Measurements from ENCODE around the gene TFPT. TPM values are rescaled to one million over a fixed set of nuclear protein-coding genes. Genes with fewer than 3 reads are reported as not detected.

Gene TFPT
- total and polyA plus RNA-seq, 4 donors = 12.1 to 32.9 (median 22.6) TPM

DNA sequence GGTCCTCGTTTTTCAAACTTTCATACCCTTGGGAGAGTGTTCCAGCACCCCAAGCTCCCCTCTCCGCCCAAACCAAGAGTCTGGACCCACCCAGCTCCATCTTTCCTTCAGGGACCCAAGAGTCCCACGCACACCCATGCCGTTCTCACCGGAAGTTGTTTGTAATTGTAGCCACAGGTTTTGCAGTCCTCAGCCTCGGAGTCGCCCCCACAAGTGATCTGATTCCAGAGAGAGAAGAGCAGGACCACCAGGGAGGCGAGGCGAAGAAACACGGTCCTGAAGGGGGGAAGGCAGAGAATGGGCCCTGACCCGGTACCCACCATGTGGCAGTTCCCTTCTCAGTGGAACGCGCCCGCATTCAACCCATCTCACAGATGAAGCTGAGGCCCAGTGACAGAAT lies 47.4 kb upstream of the TFPT start:
- peaks cover 0 to 2% (median under 1%) of the 10 kb centered on the region in 4 donors for H3K36me3 ChIP-seq (ENCODE audit: control insufficient read depth in 4 of 4, insufficient read depth in 4 of 4, low read length in 4 of 4)
- ATAC-seq (ENCODE audit: insufficient read depth, low FRiP score) = no peak

GRCh38 chr19:54162241-54162805 lies 46.9 kb upstream of the TFPT start:
- Histone ChIP-seq H3K27ac (ENCODE audit: low read depth in 1 of 2, low read length in 1 of 2) (no peak overlapping the region), H3K4me1 (ENCODE audit: control insufficient read depth in 5 of 5, insufficient read depth in 5 of 5, low read length in 5 of 5) (peaks cover 7 to 22% (median 9%) of the 10 kb centered on the region in 5 donors), H3K4me3 (peak overlapping the region; percentile 47), H3K9me3 (ENCODE audit: control insufficient read depth in 4 of 4, insufficient read depth in 3 of 4, low read length in 3 of 4) (no peaks in the 10 kb centered on the region), H3K9ac (ENCODE audit: insufficient read depth in 1 of 2, low read length in 2 of 2) (no peak overlapping the region), H3K36me3 (ENCODE audit: control insufficient read depth in 4 of 4, insufficient read depth in 4 of 4, low read length in 4 of 4) (peaks cover 0 to 5% (median 1%) of the 10 kb centered on the region in 4 donors), H3K27me3 (ENCODE audit: control insufficient read depth in 3 of 3, insufficient read depth in 3 of 3, low read length in 2 of 3) (peaks cover 0 to 2% (median 0%) of the 10 kb centered on the region in 3 donors)
- TF ChIP-seq, protein P1, sequence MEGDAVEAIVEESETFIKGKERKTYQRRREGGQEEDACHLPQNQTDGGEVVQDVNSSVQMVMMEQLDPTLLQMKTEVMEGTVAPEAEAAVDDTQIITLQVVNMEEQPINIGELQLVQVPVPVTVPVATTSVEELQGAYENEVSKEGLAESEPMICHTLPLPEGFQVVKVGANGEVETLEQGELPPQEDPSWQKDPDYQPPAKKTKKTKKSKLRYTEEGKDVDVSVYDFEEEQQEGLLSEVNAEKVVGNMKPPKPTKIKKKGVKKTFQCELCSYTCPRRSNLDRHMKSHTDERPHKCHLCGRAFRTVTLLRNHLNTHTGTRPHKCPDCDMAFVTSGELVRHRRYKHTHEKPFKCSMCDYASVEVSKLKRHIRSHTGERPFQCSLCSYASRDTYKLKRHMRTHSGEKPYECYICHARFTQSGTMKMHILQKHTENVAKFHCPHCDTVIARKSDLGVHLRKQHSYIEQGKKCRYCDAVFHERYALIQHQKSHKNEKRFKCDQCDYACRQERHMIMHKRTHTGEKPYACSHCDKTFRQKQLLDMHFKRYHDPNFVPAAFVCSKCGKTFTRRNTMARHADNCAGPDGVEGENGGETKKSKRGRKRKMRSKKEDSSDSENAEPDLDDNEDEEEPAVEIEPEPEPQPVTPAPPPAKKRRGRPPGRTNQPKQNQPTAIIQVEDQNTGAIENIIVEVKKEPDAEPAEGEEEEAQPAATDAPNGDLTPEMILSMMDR (IDR thresholded peaks at IDR 0.05; ENCODE audit: control extremely low read depth, extremely low read depth) = no peak
- peak; percentile 58 to 84 (median 66) for DNase-seq
- whole genome bisulfite sequencing, 2 donors = 1 to 2% methylated on average over 32 to 35 of the region's 35 CpGs
- ATAC-seq (ENCODE audit: insufficient read depth, low FRiP score) = peak; percentile 14

More for the DNA sequence above, 47.4 kb upstream of the TFPT start:
- H3K27ac ChIP-seq (ENCODE audit: low read depth in 1 of 2, low read length in 1 of 2) = no peak overlapping the region
- WGBS, 2 donors = 65% methylated on average over 14 of the region's 14 CpGs
- no peaks in the 10 kb centered on the region for H3K9me3 ChIP-seq (ENCODE audit: control insufficient read depth in 4 of 4, insufficient read depth in 3 of 4, low read length in 3 of 4)
- TF ChIP-seq, protein P1 (IDR thresholded peaks at IDR 0.05; ENCODE audit: control extremely low read depth, extremely low read depth) = no peak
- no peak overlapping the region for H3K9ac ChIP-seq (ENCODE audit: insufficient read depth in 1 of 2, low read length in 2 of 2)
- H3K4me1 ChIP-seq (ENCODE audit: control insufficient read depth in 5 of 5, insufficient read depth in 5 of 5, low read length in 5 of 5) = peaks cover 7 to 22% (median 9%) of the 10 kb centered on the region in 5 donors
- H3K4me3 ChIP-seq = no peak overlapping the region
- DNase-seq = no peak
- peaks cover 0 to 2% (median 0%) of the 10 kb centered on the region in 3 donors for H3K27me3 ChIP-seq (ENCODE audit: control insufficient read depth in 3 of 3, insufficient read depth in 3 of 3, low read length in 2 of 3)

DNA sequence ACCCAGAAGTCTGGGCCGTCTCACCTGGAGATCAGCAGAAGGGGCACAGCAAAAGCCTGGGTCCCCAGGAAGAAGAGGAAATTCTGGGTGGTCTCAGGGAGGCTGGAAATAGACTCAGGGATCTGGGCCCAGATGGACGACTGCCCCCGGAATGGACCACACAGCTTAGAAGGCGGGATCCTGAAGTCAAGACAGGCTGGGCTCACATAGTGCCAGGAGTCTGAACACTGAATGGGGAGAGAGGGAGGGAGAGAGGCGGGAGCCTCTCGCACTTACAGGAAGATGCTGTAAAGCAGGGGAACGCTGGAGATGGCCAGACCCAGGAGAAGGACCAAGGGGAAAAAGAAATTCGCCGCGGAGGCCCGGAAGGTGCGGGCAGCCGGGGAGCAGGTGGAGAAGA lies 45.4 kb upstream of the TFPT start:
- ATAC-seq (ENCODE audit: insufficient read depth, low FRiP score) (no peak), DNase-seq (peak in 2 of 3 donors; percentile 33 to 40)
- WGBS, 2 donors = 38 to 54% methylated on average over 13 of the region's 13 CpGs
- peaks cover 7 to 22% (median 9%) of the 10 kb centered on the region in 5 donors for H3K4me1 ChIP-seq (ENCODE audit: control insufficient read depth in 5 of 5, insufficient read depth in 5 of 5, low read length in 5 of 5)
- H3K27ac ChIP-seq (ENCODE audit: low read depth in 1 of 2, low read length in 1 of 2) = peak overlapping the region in 1 of 2 donors; percentile 90
- H3K36me3 ChIP-seq (ENCODE audit: control insufficient read depth in 4 of 4, insufficient read depth in 4 of 4, low read length in 4 of 4) = peaks cover 0 to 15% (median 6%) of the 10 kb centered on the region in 4 donors
- TF ChIP-seq, protein P1 (IDR thresholded peaks at IDR 0.05; ENCODE audit: control extremely low read depth, extremely low read depth) = no peak
- no peaks in the 10 kb centered on the region for H3K9me3 ChIP-seq (ENCODE audit: control insufficient read depth in 4 of 4, insufficient read depth in 3 of 4, low read length in 3 of 4)
- H3K9ac ChIP-seq (ENCODE audit: insufficient read depth in 1 of 2, low read length in 2 of 2) = peak overlapping the region in 1 of 2 donors; percentile 71
- H3K4me3 ChIP-seq = no peak overlapping the region
- H3K27me3 ChIP-seq (ENCODE audit: control insufficient read depth in 3 of 3, insufficient read depth in 3 of 3, low read length in 2 of 3) = peaks cover 0 to 2% (median 0%) of the 10 kb centered on the region in 3 donors
